DOHH2 (cell line): ENCODE results near the gene ANTKMT.

Source experiments
- H3F3A ChIP-seq: fragments of 200-600 bp; sonication (generic), shearing (Covaris generic); 2 replicates; pipeline ENCODE4 v1.6.0; 2016; ENCODE audit warnings: antibody characterized with exemption, mild to moderate bottlenecking; ENCODE audit not compliant: control insufficient read depth, insufficient read depth
- H3K27ac ChIP-seq: fragments of 200-600 bp; sonication (generic); 2 replicates; pipeline ENCODE4 v1.5.1; 2014; ENCODE audit warnings: low read depth, mild to moderate bottlenecking, low read length, moderate library complexity
- H3K27me3 ChIP-seq: fragments of 200-600 bp; sonication (generic); 2 replicates; pipeline ENCODE4 v1.6.1; 2014; ENCODE audit warnings: mild to moderate bottlenecking, low read length, mixed read lengths; ENCODE audit not compliant: control insufficient read depth
- H3K36me3 ChIP-seq: fragments of 200-600 bp; sonication (generic); 2 replicates; pipeline ENCODE4 v1.6.1; 2014; ENCODE audit warnings: mild to moderate bottlenecking, low read length, moderate library complexity, mixed read lengths; ENCODE audit not compliant: control insufficient read depth
- H3K4me1 ChIP-seq: fragments of 200-600 bp; sonication (generic); 2 replicates; pipeline ENCODE4 v1.6.1; 2014; ENCODE audit warnings: mild to moderate bottlenecking, low read length, mixed read lengths; ENCODE audit not compliant: control insufficient read depth
- H3K4me2 ChIP-seq: fragments of 200-600 bp; sonication (generic); 2 replicates; pipeline ENCODE4 v1.6.0; 2014; ENCODE audit warnings: mild to moderate bottlenecking, low read length, moderate library complexity
- H3K4me3 ChIP-seq: fragments of 200-600 bp; sonication (generic); 2 replicates; pipeline ENCODE4 v1.5.1; 2014; ENCODE audit warnings: mild to moderate bottlenecking, low read length, mixed read lengths
- H3K79me2 ChIP-seq: fragments of 200-600 bp; sonication (generic); 2 replicates; pipeline ENCODE4 v1.6.1; 2014; ENCODE audit warnings: mild to moderate bottlenecking, low read length, mixed read lengths; ENCODE audit not compliant: control insufficient read depth
- H3K9me2 ChIP-seq: fragments of 200-600 bp; sonication (generic); replicated peaks from 2 replicates; pipeline ENCODE4 v1.6.1; 2014; ENCODE audit warnings: mild to moderate bottlenecking, low read length, mixed read lengths; ENCODE audit not compliant: control insufficient read depth
- H3K9me3 ChIP-seq: fragments of 200-600 bp; sonication (generic); 2 replicates; pipeline ENCODE4 v1.6.1; 2014; ENCODE audit warnings: antibody characterized with exemption, low read length, mixed read lengths; ENCODE audit not compliant: control insufficient read depth, insufficient read depth
- H4K20me1 ChIP-seq: fragments of 200-600 bp; sonication (generic); 2 replicates; pipeline ENCODE4 v1.6.0; 2014; ENCODE audit warnings: low read depth, mild to moderate bottlenecking, antibody characterized with exemption, low read length, moderate library complexity; ENCODE audit not compliant: control insufficient read depth, insufficient read depth
- EZH2phosphoT487 ChIP-seq: fragments of 200-600 bp; sonication (generic); IDR thresholded peaks from 2 replicates; pipeline ENCODE4 v1.6.1; 2017; ENCODE audit warnings: borderline replicate concordance, mild to moderate bottlenecking, antibody characterized with exemption, low read length, moderate library complexity, mixed read lengths
- TF ChIP-seq, protein P1 (sequence below): fragments of 200-600 bp; sonication (generic); IDR thresholded peaks from one replicate; pipeline ENCODE4 v1.5.1; 2014; ENCODE audit warnings: antibody characterized with exemption, mild to moderate bottlenecking, low read depth, low read length; ENCODE audit not compliant: poor library complexity, severe bottlenecking

The ANTKMT gene

DNA sequence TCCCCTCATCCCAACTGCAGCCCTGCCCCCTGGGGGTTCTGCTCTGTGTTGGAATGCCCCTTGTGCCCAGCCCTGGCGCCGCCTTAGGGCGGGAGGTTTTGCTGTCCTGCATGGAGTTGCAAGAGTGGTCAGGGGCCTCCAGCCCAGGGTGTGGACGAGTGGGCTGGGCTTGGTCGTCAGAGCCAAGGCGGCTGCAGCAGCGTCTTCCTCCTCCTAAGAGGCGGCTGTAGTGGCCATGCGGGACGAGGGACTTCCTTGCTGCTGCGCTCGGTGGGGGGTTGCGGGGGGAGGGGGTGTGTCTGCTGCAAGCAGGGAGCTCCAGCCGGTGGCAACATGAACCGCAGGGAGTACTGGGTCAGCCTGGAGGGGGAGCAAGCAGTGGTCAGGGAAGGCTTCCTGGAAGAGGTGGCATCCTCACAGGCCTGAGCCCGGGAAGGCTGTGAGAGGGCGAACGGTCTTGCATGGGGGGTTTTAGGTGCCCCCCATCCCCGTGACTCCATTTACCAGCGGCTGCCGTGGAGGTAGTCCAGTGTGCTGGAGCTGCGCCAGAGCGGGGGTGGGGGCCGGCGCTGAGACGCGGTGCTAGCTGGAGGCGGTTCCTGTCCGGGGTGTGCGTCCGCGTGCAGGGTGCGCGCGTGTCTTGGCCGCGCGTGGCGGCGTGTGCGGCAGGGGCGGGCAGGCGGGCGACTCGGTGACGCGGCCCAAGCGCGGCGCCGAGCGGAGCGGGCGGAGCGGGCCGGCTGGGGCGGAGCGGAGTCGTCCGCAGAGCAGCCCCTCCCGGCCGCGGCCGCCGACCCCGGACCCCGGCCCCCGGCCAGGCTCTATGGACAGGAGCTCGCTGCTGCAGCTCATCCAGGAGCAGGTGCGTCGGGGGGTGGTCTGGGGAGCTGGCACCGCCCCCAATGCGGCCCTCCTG, 45.7 kb upstream of the ANTKMT start, which contains the start of gene RHBDL1:
RHBDL1 (plus strand) TSS at position 704 of the 916 bp plus-strand sequence; CDS start at position 824, 120 bp downstream.
- H3F3A ChIP-seq: no peaks in the 10 kb centered on the region; the same call in 1 of the 2 replicates
- peaks cover 39% of the 10 kb centered on the region for H3K36me3 ChIP-seq
- peaks cover 5% of the 10 kb centered on the region; the same call in 1 of the 2 replicates for H4K20me1 ChIP-seq
- H3K27ac ChIP-seq: no peak within 1 kb of the TSS
- H3K79me2 ChIP-seq: no peaks in the 10 kb centered on the region
- H3K27me3 ChIP-seq: peaks cover 3% of the 10 kb centered on the region; the same call in 1 of the 2 replicates
- H3K9me2 ChIP-seq: no peaks in the 10 kb centered on the region
- peak within 1 kb of the TSS; percentile 12; the same call in 1 of the 2 replicates for H3K4me2 ChIP-seq
- no peak within 1 kb of the TSS for H3K4me3 ChIP-seq
- TF ChIP-seq EZH2phosphoT487: no peak
- TF ChIP-seq, protein P1, sequence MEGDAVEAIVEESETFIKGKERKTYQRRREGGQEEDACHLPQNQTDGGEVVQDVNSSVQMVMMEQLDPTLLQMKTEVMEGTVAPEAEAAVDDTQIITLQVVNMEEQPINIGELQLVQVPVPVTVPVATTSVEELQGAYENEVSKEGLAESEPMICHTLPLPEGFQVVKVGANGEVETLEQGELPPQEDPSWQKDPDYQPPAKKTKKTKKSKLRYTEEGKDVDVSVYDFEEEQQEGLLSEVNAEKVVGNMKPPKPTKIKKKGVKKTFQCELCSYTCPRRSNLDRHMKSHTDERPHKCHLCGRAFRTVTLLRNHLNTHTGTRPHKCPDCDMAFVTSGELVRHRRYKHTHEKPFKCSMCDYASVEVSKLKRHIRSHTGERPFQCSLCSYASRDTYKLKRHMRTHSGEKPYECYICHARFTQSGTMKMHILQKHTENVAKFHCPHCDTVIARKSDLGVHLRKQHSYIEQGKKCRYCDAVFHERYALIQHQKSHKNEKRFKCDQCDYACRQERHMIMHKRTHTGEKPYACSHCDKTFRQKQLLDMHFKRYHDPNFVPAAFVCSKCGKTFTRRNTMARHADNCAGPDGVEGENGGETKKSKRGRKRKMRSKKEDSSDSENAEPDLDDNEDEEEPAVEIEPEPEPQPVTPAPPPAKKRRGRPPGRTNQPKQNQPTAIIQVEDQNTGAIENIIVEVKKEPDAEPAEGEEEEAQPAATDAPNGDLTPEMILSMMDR: no peak
- peaks cover 18% of the 10 kb centered on the region for H3K4me1 ChIP-seq
- no peaks in the 10 kb centered on the region for H3K9me3 ChIP-seq

DNA sequence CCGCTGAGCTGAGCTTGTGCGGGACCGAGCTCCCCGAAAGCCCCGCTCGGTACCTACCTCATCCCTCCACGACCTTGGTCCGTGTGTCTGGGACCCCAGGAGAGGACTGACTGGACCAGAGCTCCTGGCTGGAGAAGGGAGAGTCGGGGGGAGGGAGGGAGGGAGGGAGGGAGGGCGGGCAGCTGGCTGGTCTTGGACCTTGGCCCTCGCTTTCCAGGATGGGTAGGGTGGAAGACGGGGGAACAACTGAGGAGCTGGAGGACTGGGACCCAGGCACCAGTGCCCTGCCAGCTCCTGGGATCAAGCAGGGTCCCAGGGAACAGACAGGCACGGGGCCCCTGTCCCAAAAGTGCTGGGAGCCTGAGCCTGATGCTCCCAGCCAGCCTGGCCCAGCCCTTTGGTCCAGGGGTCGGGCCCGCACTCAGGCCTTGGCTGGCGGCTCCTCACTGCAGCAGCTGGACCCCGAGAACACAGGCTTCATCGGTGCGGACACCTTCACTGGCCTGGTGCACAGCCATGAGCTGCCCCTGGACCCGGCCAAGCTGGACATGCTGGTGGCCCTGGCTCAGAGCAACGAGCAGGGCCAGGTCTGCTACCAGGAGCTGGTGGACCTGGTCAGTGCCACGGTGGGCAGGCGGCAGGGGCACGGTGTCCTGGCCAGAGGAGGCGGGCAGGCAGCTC, 44.9 kb upstream of the ANTKMT start:
- Histone ChIP-seq H3K4me3 (no peak overlapping the region), H3F3A (no peaks in the 10 kb centered on the region; the same call in 1 of the 2 replicates), H3K9me2 (no peaks in the 10 kb centered on the region), H3K4me2 (no peak overlapping the region), H3K27ac (no peak overlapping the region), H3K36me3 (peaks cover 35% of the 10 kb centered on the region), H3K9me3 (no peaks in the 10 kb centered on the region), H3K4me1 (peaks cover 20% of the 10 kb centered on the region), H3K79me2 (peaks cover 7% of the 10 kb centered on the region), H3K27me3 (peaks cover 3% of the 10 kb centered on the region; the same call in 1 of the 2 replicates), H4K20me1 (peaks cover 9% of the 10 kb centered on the region; the same call in 1 of the 2 replicates)
- TF ChIP-seq EZH2phosphoT487: no peak
- TF ChIP-seq, protein P1: no peak

DNA sequence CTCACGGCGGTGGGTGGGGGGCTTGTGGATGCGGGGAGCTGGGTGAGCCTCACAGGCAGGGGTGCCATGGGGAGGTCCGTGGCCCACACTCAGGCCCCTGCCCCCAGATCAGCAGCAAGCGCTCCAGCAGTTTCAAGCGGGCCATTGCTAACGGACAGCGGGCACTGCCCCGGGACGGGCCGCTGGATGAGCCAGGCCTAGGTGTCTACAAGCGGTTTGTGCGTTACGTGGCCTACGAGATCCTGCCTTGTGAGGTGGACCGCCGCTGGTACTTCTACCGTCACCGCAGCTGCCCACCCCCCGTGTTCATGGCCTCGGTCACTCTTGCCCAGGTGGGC, 44.4 kb upstream of the ANTKMT start:
- H3K9me2 ChIP-seq: no peaks in the 10 kb centered on the region
- H3K4me2 ChIP-seq: no peak overlapping the region
- H3K79me2 ChIP-seq: peaks cover 12% of the 10 kb centered on the region
- H3K4me3 ChIP-seq: no peak overlapping the region
- no peaks in the 10 kb centered on the region for H3K9me3 ChIP-seq
- peaks cover 36% of the 10 kb centered on the region for H3K36me3 ChIP-seq
- H3K27me3 ChIP-seq: peaks cover 3% of the 10 kb centered on the region; the same call in 1 of the 2 replicates
- H3K27ac ChIP-seq: no peak overlapping the region
- peaks cover 25% of the 10 kb centered on the region for H3K4me1 ChIP-seq
- H4K20me1 ChIP-seq: peaks cover 14% of the 10 kb centered on the region; the same call in 1 of the 2 replicates
- no peaks in the 10 kb centered on the region; the same call in 1 of the 2 replicates for H3F3A ChIP-seq
- no peak for TF ChIP-seq EZH2phosphoT487
- TF ChIP-seq, protein P1: no peak
